Measurements from ENCODE around the gene KCNA5.
A peak's percentile ranks its signal among the peaks of the same experiment; 100 is the strongest.

DNA sequence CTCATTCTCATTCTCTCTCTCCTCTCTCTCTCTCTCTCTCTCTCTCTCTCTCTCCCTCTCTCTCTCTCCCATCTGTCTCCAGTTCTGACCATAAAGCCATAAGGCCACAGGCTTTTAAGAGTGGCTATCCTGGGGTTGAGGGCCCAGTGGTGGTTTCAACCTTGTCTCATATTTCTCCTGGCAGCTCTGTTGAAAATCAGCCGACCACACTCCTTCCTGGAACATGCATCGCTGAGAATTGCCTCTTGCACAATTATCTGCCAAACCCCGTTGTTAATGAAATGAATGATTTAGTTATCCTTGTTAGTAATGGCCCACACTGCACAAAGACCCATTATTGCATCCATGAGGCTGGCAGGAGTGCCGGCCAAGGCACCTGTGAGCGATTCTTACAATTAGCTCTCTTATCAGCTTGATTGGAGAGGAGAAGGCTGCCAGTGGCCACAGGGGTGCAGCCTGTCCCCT lies 30.4 kb upstream of the KCNA5 start:
- TF ChIP-seq CTCF (IDR thresholded peaks at IDR 0.05) (peak in 2 of 5 experiments; percentile 16 to 39), POLR2A (IDR thresholded peaks at IDR 0.05) (no peak), EP300 (IDR thresholded peaks at IDR 0.05) (peak in 1 of 2 donors; percentile 48)

Measured in tibial nerve (tissue), 4 donors.